ENCODE results near the gene GORASP2. TPM values are rescaled to one million over a fixed set of nuclear protein-coding genes. Genes with fewer than 3 reads are reported as not detected.

The GORASP2 gene
- polyA plus RNA-seq, 4 donors = 69.8 to 90.3 (median 85.3) TPM

GRCh38 chr2:170963386-170963785, 34.3 kb downstream of the GORASP2 start:
- DNase-seq (ENCODE audit: low read depth in 4 of 4, low spot score in 2 of 4) = no peak

DNA sequence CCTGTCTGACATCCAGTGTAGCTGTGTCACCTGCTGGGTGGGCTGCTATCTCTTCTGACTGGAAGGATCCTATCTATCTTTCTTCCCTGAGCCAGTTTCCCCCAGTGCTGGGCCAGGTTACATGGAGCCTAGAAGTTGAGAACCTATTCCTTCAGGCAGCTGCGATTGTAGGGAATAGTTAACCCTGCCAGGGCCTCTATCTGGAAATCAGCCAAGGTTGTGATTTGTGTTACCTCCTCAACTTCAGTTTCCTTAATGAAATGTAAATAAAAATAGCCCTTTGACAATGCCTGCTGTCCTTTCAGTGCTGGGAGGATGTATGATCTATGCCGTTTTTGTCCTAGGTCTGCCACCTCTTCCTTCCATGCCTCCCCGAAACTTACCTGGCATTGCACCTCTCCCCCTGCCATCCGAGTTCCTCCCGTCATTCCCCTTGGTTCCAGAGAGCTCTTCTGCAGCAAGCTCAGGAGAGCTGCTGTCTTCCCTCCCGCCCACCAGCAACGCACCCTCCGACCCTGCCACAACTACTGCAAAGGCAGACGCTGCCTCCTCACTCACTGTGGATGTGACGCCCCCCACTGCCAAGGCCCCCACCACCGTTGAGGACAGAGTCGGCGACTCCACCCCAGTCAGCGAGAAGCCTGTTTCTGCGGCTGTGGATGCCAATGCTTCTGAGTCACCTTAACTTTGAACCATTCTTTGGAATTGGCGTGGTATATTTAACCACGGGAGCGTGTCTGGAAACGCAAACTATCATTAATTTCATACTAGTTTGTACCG, 36.6 kb downstream of the GORASP2 start:
- no peak for DNase-seq (ENCODE audit: low read depth in 4 of 4, low spot score in 2 of 4)

GRCh38 chr2:170966648-170967396, 37.8 kb downstream of the GORASP2 start:
- no peak for DNase-seq (ENCODE audit: low read depth in 4 of 4, low spot score in 2 of 4)

- DNase-seq (ENCODE audit: low read depth in 4 of 4, low spot score in 2 of 4) = no peak
Observed at GRCh38 chr2:170967553-170967952, 38.5 kb downstream of the GORASP2 start.

DNA sequence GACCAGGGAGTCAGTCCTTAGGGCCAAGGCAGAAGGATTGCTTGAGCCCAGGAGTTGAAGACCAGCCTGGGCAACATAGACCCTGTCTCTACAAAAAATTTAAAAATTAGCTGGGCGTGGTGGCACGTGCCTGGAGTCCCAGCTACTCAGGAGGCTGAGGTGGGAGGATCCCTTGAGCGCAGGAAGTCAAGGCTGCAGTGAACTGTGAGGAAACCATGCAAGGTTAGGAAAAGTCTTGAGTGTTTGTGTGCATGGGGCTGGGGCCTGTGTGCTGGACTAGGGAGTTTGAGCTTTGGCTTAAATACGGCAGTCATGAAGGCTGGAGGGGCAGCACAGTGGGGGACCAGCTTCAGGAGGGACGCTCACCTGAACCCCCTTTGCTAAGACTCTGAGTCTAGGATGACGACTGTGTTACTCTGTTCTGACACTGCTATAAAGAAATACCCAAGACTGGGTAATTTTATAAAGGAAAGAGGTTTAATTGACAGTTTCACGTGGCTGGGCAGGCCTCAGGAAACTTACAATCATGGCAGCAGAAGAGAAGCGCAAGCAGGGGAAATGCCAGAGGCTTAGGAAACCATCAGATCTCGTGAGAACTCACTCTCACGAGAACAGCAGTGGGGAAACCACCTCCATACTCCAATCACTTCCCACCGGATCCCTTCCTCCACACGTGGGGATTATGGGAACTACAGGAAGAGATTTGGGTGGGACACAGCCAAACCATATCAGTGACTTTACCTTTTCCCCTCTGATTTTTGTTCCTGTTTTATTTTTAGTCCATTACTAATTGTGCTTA, 39.4 kb downstream of the GORASP2 start:
- no peak for DNase-seq (ENCODE audit: low read depth in 4 of 4, low spot score in 2 of 4)

GRCh38 chr2:170969030-170969429, 40.0 kb downstream of the GORASP2 start:
- DNase-seq (ENCODE audit: low read depth in 4 of 4, low spot score in 2 of 4) = no peak

DNA sequence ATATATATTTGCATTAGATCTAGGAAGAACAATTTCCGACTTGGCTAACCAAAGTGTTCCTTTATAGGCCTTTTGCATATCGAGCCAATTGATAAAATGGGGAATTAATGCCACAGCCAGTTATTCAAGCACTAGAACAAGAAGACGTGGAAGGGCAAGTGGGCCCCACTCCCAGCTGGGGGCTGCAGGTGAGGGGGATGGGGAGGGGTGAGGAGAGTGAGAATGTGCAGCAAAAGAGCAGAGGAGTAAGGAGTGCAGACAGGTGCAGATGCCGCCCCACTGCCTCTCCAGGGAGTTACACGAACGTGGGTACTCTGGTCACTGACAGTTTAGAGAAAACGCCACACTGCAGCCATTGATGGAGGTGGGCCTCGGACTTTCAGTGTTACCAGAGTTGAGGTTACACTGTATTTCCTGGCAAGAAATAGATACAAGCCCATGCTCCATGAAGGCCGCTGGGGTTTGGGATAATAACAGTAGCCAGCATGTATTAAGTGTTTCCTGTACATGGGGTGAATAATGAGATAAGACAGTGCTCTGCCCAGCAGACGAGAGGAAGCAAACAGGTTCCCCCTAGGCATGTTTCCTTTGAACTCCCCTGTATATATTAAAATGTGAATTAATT, 40.9 kb downstream of the GORASP2 start:
- DNase-seq (ENCODE audit: low read depth in 4 of 4, low spot score in 2 of 4) = no peak

GRCh38 chr2:170971071-170971470, 42.0 kb downstream of the GORASP2 start:
- no peak for DNase-seq (ENCODE audit: low read depth in 4 of 4, low spot score in 2 of 4)

DNA sequence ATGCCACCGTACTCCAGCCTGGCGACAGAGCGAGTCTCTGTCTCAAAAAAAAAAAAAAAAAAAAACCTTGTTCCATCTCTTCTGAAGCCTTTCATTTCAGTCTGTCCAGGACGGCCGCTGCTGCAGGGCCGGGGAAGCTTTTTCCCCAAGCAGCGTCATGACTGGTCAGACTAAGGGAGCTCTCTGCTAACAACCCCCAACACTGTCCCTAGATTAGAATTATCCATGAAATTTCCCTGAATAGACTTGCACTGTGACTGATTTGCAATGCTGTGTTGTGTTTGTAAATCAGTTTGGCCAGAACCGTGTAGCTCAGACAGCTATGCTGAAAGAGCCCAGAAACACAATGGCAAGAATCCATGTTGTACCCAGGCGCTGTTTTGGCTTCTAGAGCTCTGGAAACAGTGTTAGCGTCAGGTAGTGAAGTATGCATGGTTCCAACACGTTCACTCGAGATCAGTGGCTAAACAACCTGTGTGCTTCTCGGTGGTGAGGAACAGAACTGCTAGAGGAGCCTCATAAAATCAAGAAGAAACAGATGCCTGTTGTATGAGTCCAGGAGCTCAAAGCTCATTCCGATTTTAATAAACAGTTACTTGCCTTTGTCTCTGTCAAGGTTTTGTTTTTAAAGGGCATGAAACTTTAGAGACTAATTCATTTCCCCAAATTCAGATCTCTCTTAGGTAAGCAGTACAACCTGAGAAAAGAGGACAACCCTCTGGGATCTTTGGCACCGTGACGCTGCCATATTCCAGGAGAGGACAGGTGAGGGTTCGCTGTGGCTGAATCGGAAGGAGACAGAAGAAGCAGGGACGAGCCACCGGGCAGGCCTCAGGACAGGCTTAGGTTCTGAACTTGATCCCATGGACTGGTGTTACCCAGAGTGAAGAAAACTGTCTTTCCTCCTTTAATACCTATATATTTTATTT, 43.5 kb downstream of the GORASP2 start:
- DNase-seq (ENCODE audit: low read depth in 4 of 4, low spot score in 2 of 4) = no peak

DNA sequence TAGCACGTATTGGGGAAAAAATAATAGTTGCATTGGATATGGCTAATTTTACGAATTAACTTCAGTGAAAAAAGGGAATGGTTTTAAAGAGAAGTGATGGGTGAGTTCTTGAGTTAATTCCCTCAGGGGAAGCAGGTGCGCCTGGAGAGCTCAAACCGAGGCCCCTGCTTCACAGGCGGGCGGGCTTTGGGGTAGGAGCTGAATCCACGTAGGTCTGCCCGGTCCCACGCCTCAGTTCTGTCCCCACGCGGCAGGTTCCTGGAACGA, 44.1 kb downstream of the GORASP2 start:
- no peak for DNase-seq (ENCODE audit: low read depth in 4 of 4, low spot score in 2 of 4)

GRCh38 chr2:170973492-170974303, 44.6 kb downstream of the GORASP2 start:
- DNase-seq (ENCODE audit: low read depth in 4 of 4, low spot score in 2 of 4) = peak; percentile 60 to 79 (median 76)

- no peak for DNase-seq (ENCODE audit: low read depth in 4 of 4, low spot score in 2 of 4)
Observed at GRCh38 chr2:170974304-170974993, 45.4 kb downstream of the GORASP2 start.

DNA sequence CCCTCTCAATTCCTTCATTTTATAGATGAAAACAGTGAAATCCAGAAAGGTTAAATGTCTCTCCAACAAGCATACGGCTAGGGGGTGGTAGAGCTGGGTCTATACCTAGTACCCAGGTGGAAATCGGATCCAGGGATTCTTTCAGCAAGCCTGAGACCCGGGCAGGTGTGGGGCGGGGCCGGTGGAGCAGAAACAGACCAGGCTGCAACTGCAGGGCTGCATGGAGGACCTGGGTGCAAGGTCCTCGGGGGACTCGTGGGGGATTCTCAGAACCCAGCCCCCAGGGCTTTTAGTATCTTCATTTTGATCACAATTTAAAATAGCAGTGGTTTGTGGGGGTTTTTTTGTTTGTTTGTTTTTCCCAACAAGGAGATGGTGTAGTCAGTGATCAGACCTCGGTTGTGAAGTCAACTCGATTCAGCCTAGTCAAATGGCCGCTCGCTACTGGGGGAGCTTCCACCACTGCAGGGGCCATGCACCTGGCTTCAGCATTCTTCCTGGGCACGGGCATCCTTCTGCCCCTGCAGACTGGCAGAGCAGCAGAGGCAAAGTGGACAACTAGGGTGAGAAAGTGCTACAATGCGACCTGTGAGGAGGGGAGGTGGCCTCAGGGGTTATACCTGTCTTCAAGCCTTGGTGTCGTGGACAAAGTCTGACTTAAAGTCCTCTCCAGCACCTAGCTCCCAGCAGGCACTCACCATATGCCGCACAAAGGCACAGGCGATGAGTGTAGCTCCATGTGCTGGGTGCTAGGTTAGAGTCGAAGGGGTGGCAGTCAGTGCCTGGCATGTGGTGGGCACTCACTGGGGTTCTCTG, 46.3 kb downstream of the GORASP2 start:
- no peak for DNase-seq (ENCODE audit: low read depth in 4 of 4, low spot score in 2 of 4)

DNA sequence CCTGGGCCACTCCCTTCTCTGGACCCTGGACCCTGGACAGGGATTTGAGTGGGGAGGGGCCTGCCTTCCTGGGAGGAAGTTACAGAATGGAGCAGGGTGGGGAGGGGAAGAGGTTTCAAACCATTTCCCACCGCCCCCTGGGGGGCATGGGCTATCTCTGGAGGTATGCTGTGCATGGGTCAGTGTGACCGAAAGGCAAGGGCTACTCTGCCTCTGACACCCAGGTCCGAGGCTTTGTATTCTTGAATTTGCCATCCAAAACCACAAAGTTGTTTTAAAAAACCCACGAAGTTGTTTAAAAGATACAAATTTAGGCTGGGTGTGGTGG, 46.9 kb downstream of the GORASP2 start:
- DNase-seq (ENCODE audit: low read depth in 4 of 4, low spot score in 2 of 4) = no peak

DNA sequence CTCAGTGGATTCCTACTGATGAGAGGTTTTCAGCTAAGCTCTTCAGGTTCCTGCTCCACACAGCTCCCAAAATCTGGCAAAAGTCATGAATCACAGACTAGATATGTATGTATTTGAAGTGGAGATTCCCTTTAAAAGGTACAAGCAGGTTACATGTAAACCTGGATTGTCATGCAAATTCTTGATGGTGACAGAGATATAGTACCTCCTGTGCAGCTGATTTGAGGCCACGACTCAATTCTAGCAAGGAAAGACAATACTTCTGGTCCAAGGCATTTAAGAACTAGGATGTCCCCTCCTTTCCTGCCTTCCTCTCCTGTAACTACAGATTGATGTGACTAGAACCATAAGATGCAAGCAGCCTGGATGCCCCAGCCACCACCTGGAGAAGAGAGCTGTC, 55.0 kb downstream of the GORASP2 start:
- no peak for DNase-seq (ENCODE audit: low read depth in 4 of 4, low spot score in 2 of 4)

DNA sequence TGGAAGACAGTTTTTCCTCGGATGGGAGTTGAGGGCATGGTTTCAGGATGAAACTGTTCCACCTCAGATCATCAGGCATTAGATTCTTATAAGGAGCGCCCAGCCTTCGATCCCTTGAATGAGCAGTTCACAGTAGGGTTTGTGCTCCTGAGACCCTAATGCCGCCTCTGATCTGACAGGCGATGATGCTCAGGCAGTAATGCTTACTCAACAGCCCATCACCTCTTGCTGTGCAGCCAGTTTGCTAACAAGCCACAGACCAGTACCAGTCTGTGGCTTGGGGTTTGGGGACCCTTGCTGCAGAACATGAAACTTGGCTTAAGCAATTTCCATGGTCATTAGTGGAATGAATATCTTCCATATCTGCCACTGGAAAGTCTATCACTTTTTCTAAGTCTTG, 56.4 kb downstream of the GORASP2 start:
- DNase-seq (ENCODE audit: low read depth in 4 of 4, low spot score in 2 of 4) = no peak

DNA sequence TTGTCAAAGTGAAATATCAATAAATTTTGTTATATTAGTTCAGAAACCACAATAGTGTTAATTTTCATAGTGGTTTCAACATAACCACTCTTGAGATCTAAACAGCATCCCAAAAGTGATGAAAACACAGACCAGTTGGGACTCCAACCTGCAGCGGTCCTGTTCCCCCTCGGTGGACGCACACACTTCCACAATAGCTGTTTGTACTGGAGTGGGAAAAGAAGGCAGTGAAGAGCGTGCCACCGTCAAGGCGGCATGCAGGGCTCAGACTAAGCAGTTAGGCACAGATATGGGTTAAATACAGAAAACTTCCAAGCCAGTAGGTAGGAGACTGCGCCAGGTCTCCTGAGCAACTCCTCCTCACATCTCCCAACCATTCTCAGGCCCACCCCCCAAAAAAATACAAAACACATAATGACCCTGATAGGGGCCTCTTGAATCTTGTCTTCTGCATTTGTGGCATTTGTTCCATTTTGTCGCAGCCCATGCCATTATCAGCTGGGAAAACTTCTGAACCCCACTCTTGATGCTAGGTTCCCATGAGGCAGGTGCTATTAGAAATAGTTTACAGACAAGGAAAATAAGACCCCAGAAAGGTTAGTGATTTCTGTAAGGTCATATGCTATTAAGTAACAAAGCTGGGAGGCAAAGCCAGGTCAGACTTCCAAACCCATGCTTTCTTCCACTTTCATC, 57.7 kb downstream of the GORASP2 start:
- no peak for DNase-seq (ENCODE audit: low read depth in 4 of 4, low spot score in 2 of 4)

Measured in left renal cortex interstitium (tissue), 4 donors.